Right lobe of liver (tissue), 4 donors: ENCODE data around the gene PRKCZ.

Experiments used
- POLR2A ChIP-seq: fragments of 450-650 bp; IDR thresholded peaks from one replicate; pipeline ENCODE4 v1.6.1; 2017; ENCODE audit warnings: antibody characterized with exemption, mild to moderate bottlenecking
- TF ChIP-seq, protein P1 (sequence below), 4 donors: fragments of 200-600 bp in 3 of 4; fragments of 450-650 bp in 1 of 4; IDR thresholded peaks; one replicate each; pipeline versions ENCODE4 v1.5.1 to v1.8.0; 2016 to 2022; ENCODE audit warnings: antibody characterized with exemption in 4 of 4, mild to moderate bottlenecking in 2 of 4
- donor health status: DM: no; HTN: no; CAD: no.
- donor health status: DM: no; HTN: no; CAD: no.
- donor health status: DM: no; HTN: yes; CAD: no.

DNA sequence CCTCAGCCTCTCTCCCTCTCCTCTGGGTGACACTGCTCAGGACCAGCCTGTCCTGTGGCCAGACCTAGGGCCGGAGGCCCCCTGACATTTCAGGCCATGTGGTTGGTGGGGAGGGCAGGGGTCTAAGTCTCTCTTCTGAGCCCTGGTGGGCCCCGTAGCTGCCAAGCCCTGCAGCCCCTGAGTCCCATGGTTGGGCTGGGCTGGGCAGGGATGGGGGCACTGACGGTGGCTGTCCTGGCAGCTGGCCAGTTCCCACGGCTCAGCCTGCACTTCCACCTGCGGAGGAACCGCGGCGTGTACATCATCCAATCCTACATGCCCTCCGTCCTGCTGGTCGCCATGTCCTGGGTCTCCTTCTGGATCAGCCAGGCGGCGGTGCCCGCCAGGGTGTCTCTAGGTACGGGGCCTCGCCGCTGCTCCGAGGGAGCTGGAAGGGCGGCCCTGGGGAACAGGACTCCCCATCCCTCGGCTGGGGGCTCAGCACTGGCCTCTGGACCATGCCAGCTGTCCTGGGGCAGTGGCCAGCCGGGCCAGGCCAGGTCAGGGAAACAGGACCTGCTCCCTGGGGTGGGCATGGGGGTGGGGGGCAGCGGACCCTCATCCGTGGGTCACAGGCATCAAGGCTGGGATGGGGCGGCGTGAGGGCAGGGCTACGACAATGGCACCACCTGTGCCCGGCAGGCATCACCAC lies 21.2 kb upstream of the PRKCZ start:
- TF ChIP-seq, protein P1, sequence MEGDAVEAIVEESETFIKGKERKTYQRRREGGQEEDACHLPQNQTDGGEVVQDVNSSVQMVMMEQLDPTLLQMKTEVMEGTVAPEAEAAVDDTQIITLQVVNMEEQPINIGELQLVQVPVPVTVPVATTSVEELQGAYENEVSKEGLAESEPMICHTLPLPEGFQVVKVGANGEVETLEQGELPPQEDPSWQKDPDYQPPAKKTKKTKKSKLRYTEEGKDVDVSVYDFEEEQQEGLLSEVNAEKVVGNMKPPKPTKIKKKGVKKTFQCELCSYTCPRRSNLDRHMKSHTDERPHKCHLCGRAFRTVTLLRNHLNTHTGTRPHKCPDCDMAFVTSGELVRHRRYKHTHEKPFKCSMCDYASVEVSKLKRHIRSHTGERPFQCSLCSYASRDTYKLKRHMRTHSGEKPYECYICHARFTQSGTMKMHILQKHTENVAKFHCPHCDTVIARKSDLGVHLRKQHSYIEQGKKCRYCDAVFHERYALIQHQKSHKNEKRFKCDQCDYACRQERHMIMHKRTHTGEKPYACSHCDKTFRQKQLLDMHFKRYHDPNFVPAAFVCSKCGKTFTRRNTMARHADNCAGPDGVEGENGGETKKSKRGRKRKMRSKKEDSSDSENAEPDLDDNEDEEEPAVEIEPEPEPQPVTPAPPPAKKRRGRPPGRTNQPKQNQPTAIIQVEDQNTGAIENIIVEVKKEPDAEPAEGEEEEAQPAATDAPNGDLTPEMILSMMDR (IDR thresholded peaks at IDR 0.05) = no peak
- no peak for TF ChIP-seq POLR2A
